Fibroblast of lung (primary cell): Measurements from ENCODE around the gene FNBP1L. TPM values are rescaled to one million over a fixed set of nuclear protein-coding genes. Genes with fewer than 3 reads are reported as not detected.
A peak's percentile ranks its signal among the peaks of the same experiment; 100 is the strongest.

Source experiments
- DNase-seq, 2 donors: peaks; one replicate each; pipeline versions ENCODE4 v3.0.0 to v3.0.0-alpha.2; 2010; ENCODE audit warnings: low read depth in 2 of 2
- H2AFZ ChIP-seq: 2 replicates; pipeline ENCODE4 v1.5.1; 2012; ENCODE audit warnings: low read length, control low read depth, inconsistent platforms
- H3K27ac ChIP-seq: 2 replicates; pipeline ENCODE4 v1.5.1; 2011; ENCODE audit warnings: low read length, control low read depth; ENCODE audit not compliant: insufficient read depth
- H3K27me3 ChIP-seq: 2 replicates; pipeline ENCODE4 v1.5.1; 2011; ENCODE audit warnings: mild to moderate bottlenecking, low read length; ENCODE audit not compliant: control insufficient read depth, insufficient read depth
- H3K36me3 ChIP-seq: 2 replicates; pipeline ENCODE4 v1.5.1; 2011; ENCODE audit warnings: low read length; ENCODE audit not compliant: control insufficient read depth, insufficient read depth
- H3K4me1 ChIP-seq: 2 replicates; pipeline ENCODE4 v1.5.1; 2011; ENCODE audit warnings: low read length; ENCODE audit not compliant: control insufficient read depth, insufficient read depth; ENCODE audit errors: extremely low read depth
- H3K4me2 ChIP-seq: 2 replicates; pipeline ENCODE4 v1.5.1; 2011; ENCODE audit warnings: low read length, control low read depth; ENCODE audit not compliant: insufficient read depth; ENCODE audit errors: extremely low read depth
- H3K4me3 ChIP-seq, 4 experiments: fragments of 200-600 bp in 1 of 4; sonication (generic) in 1 of 4; replicated peaks in 1 of 4; 2 replicates each; pipeline ENCODE4 v1.5.1; 2011 to 2016; ENCODE audit warnings: low read length in 4 of 4, low read depth in 3 of 4, mild to moderate bottlenecking in 3 of 4, control low read depth in 2 of 4, inconsistent platforms in 1 of 4, mixed read lengths in 1 of 4; ENCODE audit not compliant: insufficient read depth in 1 of 4; ENCODE audit errors: control extremely low read depth in 1 of 4
- H3K79me2 ChIP-seq: 2 replicates; pipeline ENCODE4 v1.5.1; 2012; ENCODE audit warnings: mild to moderate bottlenecking, low read length, inconsistent platforms; ENCODE audit not compliant: control insufficient read depth, insufficient read depth
- H3K9ac ChIP-seq: 2 replicates; pipeline ENCODE4 v1.5.1; 2011; ENCODE audit warnings: mild to moderate bottlenecking, low read length, control low read depth; ENCODE audit not compliant: insufficient read depth
- H3K9me3 ChIP-seq: 2 replicates; pipeline ENCODE4 v1.5.1; 2012; ENCODE audit warnings: low read depth, low read length; ENCODE audit not compliant: control insufficient read depth, insufficient read depth
- H4K20me1 ChIP-seq: 2 replicates; pipeline ENCODE4 v1.5.1; 2011; ENCODE audit warnings: low read length; ENCODE audit not compliant: control insufficient read depth, insufficient read depth; ENCODE audit errors: extremely low read depth
- EZH2 ChIP-seq: IDR thresholded peaks from 2 replicates; pipeline ENCODE4 v1.5.1; 2012; ENCODE audit warnings: low read length, control low read depth, mild to moderate bottlenecking; ENCODE audit errors: missing control alignments
- polyA plus RNA-seq, 2 donors: library from polyadenylated mRNA; depleted of rRNA in 1 of 2; stranded (reverse) in 1 of 2; unstranded in 1 of 2; fragments of >200 nt; gene quantifications; 2 replicates each; pipeline ENCODE4 v1.2.1, GENCODE V29; 2011 to 2012; ENCODE audit warnings: missing spikeins in 1 of 2
- total RNA-seq: library from RNA; depleted of rRNA; stranded (reverse); fragments of >200 nt; gene quantifications from 2 replicates; pipeline ENCODE4 v1.2.1, GENCODE V29; 2014
- TF ChIP-seq, protein P1 (sequence below), 2 donors: IDR thresholded peaks in 1 of 2; conservative IDR thresholded peaks in 1 of 2; 1 replicate in 1 of 2; 2 replicates in 1 of 2; pipeline ENCODE4 v1.5.1; 2011 to 2012; ENCODE audit warnings: low read length in 2 of 2, control low read depth in 1 of 2, inconsistent platforms in 1 of 2, low read depth in 1 of 2, mild to moderate bottlenecking in 1 of 2

The FNBP1L gene
- total and polyA plus RNA-seq, 2 donors (not counting 1 experiment from before 2014, with no cell fraction given) = 3.0 to 4.1 TPM

DNA sequence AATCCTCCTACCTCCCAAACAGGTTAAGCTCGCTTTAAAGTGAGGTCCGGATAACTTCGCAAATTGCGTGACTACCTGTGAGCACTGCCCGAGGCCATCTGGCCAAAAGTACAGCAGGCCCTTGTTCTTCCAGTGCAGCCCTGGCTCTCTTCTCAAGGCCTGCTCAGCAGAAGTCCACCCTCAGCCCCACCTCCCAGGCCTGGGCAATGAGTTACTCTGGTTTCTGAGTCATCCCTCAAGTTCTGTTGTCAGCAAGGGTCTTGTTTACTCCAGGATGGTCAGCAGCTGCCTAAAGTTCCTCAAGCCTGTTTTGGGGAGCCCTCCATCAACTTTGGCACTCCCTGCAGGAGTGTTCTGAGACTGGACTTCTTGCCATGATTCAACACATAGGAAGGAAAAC lies 132.0 kb downstream of the FNBP1L start:
- no peak overlapping the region for H2AFZ ChIP-seq
- H3K79me2 ChIP-seq = peaks cover 22% of the 10 kb centered on the region
- no peak overlapping the region for H3K4me3 ChIP-seq
- H3K4me1 ChIP-seq = peaks cover 9% of the 10 kb centered on the region
- H3K27me3 ChIP-seq = no peaks in the 10 kb centered on the region
- no peaks in the 10 kb centered on the region for H4K20me1 ChIP-seq
- no peak for TF ChIP-seq EZH2
- TF ChIP-seq, protein P1, sequence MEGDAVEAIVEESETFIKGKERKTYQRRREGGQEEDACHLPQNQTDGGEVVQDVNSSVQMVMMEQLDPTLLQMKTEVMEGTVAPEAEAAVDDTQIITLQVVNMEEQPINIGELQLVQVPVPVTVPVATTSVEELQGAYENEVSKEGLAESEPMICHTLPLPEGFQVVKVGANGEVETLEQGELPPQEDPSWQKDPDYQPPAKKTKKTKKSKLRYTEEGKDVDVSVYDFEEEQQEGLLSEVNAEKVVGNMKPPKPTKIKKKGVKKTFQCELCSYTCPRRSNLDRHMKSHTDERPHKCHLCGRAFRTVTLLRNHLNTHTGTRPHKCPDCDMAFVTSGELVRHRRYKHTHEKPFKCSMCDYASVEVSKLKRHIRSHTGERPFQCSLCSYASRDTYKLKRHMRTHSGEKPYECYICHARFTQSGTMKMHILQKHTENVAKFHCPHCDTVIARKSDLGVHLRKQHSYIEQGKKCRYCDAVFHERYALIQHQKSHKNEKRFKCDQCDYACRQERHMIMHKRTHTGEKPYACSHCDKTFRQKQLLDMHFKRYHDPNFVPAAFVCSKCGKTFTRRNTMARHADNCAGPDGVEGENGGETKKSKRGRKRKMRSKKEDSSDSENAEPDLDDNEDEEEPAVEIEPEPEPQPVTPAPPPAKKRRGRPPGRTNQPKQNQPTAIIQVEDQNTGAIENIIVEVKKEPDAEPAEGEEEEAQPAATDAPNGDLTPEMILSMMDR (conservative IDR thresholded peaks at IDR 0.05 in 1 of 2, IDR thresholded peaks at IDR 0.05 in 1 of 2; ENCODE audit: low read depth in 1 of 2, low read length in 2 of 2) = no peak
- H3K4me2 ChIP-seq = no peak overlapping the region
- no peaks in the 10 kb centered on the region for H3K9me3 ChIP-seq
- DNase-seq = peak; percentile 92 to 96
- H3K27ac ChIP-seq = peak overlapping the region; percentile 50
- peaks cover 25% of the 10 kb centered on the region for H3K36me3 ChIP-seq
- H3K9ac ChIP-seq = no peak overlapping the region

- Histone ChIP-seq H3K4me1 (peaks cover 13% of the 10 kb centered on the region), H3K27ac (no peak overlapping the region), H3K36me3 (peaks cover 20% of the 10 kb centered on the region), H3K79me2 (peaks cover 21% of the 10 kb centered on the region), H3K27me3 (no peaks in the 10 kb centered on the region), H3K4me3 (no peak overlapping the region), H3K9ac (no peak overlapping the region), H2AFZ (no peak overlapping the region), H3K9me3 (no peaks in the 10 kb centered on the region), H4K20me1 (no peaks in the 10 kb centered on the region), H3K4me2 (no peak overlapping the region)
- no peak for TF ChIP-seq EZH2
- TF ChIP-seq, protein P1 (conservative IDR thresholded peaks at IDR 0.05 in 1 of 2, IDR thresholded peaks at IDR 0.05 in 1 of 2; ENCODE audit: low read depth in 1 of 2, low read length in 2 of 2) = no peak
- DNase-seq = no peak
Observed at GRCh38 chr1:93581917-93582850, 134.3 kb downstream of the FNBP1L start.

GRCh38 chr1:93584261-93585003 lies 136.5 kb downstream of the FNBP1L start:
- Histone ChIP-seq H3K27ac (no peak overlapping the region), H3K4me2 (no peak overlapping the region), H4K20me1 (no peaks in the 10 kb centered on the region)

More at GRCh38 chr1:93584261-93585003, 136.5 kb downstream of the FNBP1L start:
- Histone ChIP-seq H3K9ac (no peak overlapping the region), H3K36me3 (peaks cover 24% of the 10 kb centered on the region), H2AFZ (no peak overlapping the region), H3K4me3 (no peak overlapping the region), H3K4me1 (peaks cover 12% of the 10 kb centered on the region), H3K27me3 (no peaks in the 10 kb centered on the region), H3K79me2 (peaks cover 9% of the 10 kb centered on the region), H3K9me3 (no peaks in the 10 kb centered on the region)
- no peak for DNase-seq
- TF ChIP-seq, protein P1 (conservative IDR thresholded peaks at IDR 0.05 in 1 of 2, IDR thresholded peaks at IDR 0.05 in 1 of 2; ENCODE audit: low read depth in 1 of 2, low read length in 2 of 2) = no peak
- TF ChIP-seq EZH2 = no peak
